Suprapubic skin (tissue), 4 donors: ENCODE data around the gene MZB1. TPM values are rescaled to one million over a fixed set of nuclear protein-coding genes. Genes with fewer than 3 reads are reported as not detected.

Source experiments
- DNase-seq, 2 donors: peaks; one replicate each; pipeline ENCODE4 v3.0.0-alpha.2; 2019; ENCODE audit warnings: low spot score in 2 of 2
- H3K27ac ChIP-seq: fragments of 200-600 bp; sonication (generic); one replicate; pipeline ENCODE4 v1.5.1; 2019
- H3K27me3 ChIP-seq: fragments of 200-600 bp; sonication (generic); one replicate; pipeline ENCODE4 v1.5.1; 2019
- H3K36me3 ChIP-seq: fragments of 200-600 bp; sonication (generic); one replicate; pipeline ENCODE4 v1.5.1; 2019
- H3K4me1 ChIP-seq: fragments of 200-600 bp; sonication (generic); one replicate; pipeline ENCODE4 v1.5.1; 2019
- H3K4me3 ChIP-seq: fragments of 200-600 bp; sonication (generic); one replicate; pipeline ENCODE4 v1.5.1; 2019; ENCODE audit warnings: mild to moderate bottlenecking
- H3K9me3 ChIP-seq: fragments of 200-600 bp; sonication (generic); one replicate; pipeline ENCODE4 v1.5.1; 2019
- CTCF ChIP-seq, 2 donors: fragments of 200-600 bp in 1 of 2; fragments of 450-650 bp in 1 of 2; sonication (generic) in 1 of 2; IDR thresholded peaks; one replicate each; pipeline ENCODE4 v1.5.1; 2016 to 2019; ENCODE audit warnings: antibody characterized with exemption in 2 of 2, mild to moderate bottlenecking in 1 of 2, moderate library complexity in 1 of 2
- EP300 ChIP-seq: sonication (generic); formaldehyde crosslinking; IDR thresholded peaks from one replicate; pipeline ENCODE4 v1.6.1; 2017; ENCODE audit warnings: antibody characterized with exemption
- POLR2A ChIP-seq, 2 donors: fragments of 450-650 bp; IDR thresholded peaks; one replicate each; pipeline ENCODE4 v1.6.1; 2017; ENCODE audit warnings: antibody characterized with exemption in 2 of 2, mild to moderate bottlenecking in 2 of 2, moderate library complexity in 2 of 2
- POLR2AphosphoS5 ChIP-seq, 3 donors: sonication (generic); formaldehyde crosslinking; IDR thresholded peaks; one replicate each; pipeline ENCODE4 v1.6.1; 2017; ENCODE audit warnings: antibody characterized with exemption in 3 of 3
- WGBS: methylation state at CpG from one replicate; pipeline ENCODE4 v1.1.5; 2018; 5-methylcytosine and 5-hydroxymethylcytosine counted together
- total RNA-seq, 4 donors: library from RNA; depleted of rRNA; stranded (reverse); fragments of >200 nt; gene quantifications; one replicate each; pipeline ENCODE4 v1.1.0, GENCODE V29; 2016

The MZB1 gene
- total RNA-seq, 4 donors from 2014 or later = not detected

DNA sequence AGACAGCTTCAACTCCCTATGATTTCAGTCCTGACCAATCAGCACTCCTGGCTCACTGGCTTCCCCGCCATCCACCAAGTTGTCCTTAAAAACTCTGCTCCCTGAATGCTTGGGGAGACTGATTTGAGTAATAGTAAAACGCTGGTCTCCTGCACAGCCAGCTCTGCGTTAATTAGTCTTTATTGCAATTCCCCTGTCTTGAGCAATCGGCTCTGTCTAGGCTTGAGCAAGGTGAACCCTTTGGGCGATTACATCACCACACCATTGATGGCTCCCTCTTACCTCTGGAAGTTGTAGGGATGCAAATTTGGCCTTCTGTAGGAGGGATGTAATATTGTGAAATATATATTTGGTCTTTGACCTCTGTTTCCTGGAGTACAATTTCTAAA, 3.7 kb downstream of the MZB1 start:
- Histone ChIP-seq H3K36me3 (no peaks in the 10 kb centered on the region), H3K4me1 (peaks cover 42% of the 10 kb centered on the region), H3K9me3 (no peaks in the 10 kb centered on the region), H3K27me3 (no peaks in the 10 kb centered on the region), H3K4me3 (no peak overlapping the region), H3K27ac (peak overlapping the region; percentile 25)
- no peak for DNase-seq
- TF ChIP-seq EP300 = no peak
- no peak for TF ChIP-seq POLR2AphosphoS5 (IDR thresholded peaks at IDR 0.05)
- no peak for TF ChIP-seq POLR2A (IDR thresholded peaks at IDR 0.05)
- TF ChIP-seq CTCF (IDR thresholded peaks at IDR 0.05) = no peak
- WGBS = 61% methylated on average over 5 of the region's 5 CpGs

DNA sequence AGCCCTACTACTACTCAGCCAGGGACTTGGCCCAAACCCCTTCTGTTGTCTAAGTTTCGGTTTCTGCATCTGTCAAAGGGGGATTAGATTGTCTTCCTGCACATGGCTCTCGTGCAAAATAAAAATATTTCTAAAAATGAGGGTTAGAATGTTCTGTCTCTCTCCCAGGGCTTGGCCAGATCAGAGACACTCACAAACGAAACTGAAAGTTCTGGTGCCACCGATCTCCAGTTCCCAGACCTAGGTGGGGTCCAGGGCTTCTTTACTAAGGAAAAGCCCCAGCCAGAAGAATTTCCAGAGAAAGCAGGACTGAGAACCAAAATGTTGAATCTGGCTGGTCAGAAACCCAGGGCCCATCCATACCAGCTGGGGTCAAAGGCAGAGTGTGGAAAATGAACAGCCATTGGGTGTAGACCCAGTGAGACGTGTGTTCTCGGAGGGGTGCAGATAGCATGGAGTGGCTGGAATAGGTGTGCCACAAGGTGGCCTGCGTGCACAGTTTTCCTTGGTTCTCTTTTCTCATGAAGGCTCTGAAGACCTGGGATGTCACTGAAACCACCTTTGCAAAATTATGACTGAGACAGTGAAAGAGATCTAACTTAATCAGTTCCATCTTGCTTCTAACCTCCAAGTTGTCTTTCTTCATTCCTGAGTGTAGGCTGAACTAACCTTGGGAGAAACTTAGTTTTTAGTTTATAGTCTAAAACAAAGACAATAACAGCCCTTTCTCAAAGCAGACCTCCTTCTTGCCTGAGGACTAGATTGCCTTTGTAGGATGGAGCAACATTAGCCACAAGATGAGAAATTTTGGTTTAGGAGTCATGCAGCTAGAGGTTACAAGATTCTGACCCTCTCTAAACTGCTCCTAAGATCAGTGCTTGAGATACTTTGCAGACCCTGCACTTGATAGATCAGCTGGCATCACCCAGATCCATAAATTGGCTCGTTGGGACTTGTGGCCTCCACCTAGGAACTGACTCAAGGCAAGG, 4.4 kb downstream of the MZB1 start:
- H3K4me1 ChIP-seq = peaks cover 42% of the 10 kb centered on the region
- no peak for DNase-seq
- H3K9me3 ChIP-seq = no peaks in the 10 kb centered on the region
- no peaks in the 10 kb centered on the region for H3K27me3 ChIP-seq
- peak overlapping the region; percentile 70 for H3K27ac ChIP-seq
- WGBS = 36% methylated on average over 8 of the region's 8 CpGs
- H3K4me3 ChIP-seq = peak overlapping the region; percentile 31
- no peak for TF ChIP-seq POLR2A (IDR thresholded peaks at IDR 0.05)
- no peak for TF ChIP-seq POLR2AphosphoS5 (IDR thresholded peaks at IDR 0.05)
- no peak for TF ChIP-seq EP300
- H3K36me3 ChIP-seq = no peaks in the 10 kb centered on the region

- peaks cover 42% of the 10 kb centered on the region for H3K4me1 ChIP-seq
- no peak for DNase-seq
- H3K27me3 ChIP-seq = no peaks in the 10 kb centered on the region
- H3K27ac ChIP-seq = peak overlapping the region; percentile 70
- no peaks in the 10 kb centered on the region for H3K36me3 ChIP-seq
- no peak for TF ChIP-seq EP300
- no peak for TF ChIP-seq POLR2A (IDR thresholded peaks at IDR 0.05)
- TF ChIP-seq POLR2AphosphoS5 (IDR thresholded peaks at IDR 0.05) = no peak
- TF ChIP-seq CTCF (IDR thresholded peaks at IDR 0.05) = no peak
- 43% methylated on average over 8 of the region's 9 CpGs for WGBS
- no peaks in the 10 kb centered on the region for H3K9me3 ChIP-seq
- H3K4me3 ChIP-seq = peak overlapping the region; percentile 31
These were observed 5.1 kb downstream of the MZB1 start for GRCh38 chr5:139384591-139385051.

DNA sequence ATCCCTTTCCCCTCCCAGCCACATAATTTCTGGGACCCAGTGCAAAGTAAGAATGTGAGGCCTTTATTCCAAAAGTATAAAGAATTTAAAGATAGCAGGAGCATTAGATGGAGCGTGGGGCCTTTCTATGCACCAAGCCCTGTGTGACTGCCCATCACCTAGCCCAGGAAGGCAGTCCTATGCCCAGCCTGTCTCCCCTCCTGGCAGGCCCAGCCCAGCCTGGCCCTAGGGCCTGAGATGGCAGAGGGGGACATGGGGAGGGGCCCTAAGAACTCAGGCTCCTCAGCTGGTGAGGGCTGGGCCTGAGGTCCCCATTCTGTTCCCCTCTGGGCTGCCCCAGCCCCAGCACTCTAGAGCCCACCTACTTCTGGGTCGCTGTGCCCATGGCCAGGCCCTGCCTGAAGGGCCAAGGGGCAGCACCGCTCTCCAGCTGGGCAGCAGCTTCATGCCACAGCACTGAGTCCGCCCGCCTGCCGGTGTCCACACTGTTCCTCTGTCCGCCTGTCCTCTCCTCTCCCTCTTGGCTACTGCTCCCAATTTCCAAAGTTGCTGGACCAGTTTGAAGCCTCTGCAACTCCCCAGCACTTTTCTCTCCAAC, 5.6 kb downstream of the MZB1 start:
- peak in 1 of 2 donors; percentile 76 for DNase-seq
- peaks cover 43% of the 10 kb centered on the region for H3K4me1 ChIP-seq
- no peaks in the 10 kb centered on the region for H3K36me3 ChIP-seq
- H3K27me3 ChIP-seq = no peaks in the 10 kb centered on the region
- WGBS = 61% methylated on average over 7 of the region's 7 CpGs
- peak overlapping the region; percentile 70 for H3K27ac ChIP-seq
- TF ChIP-seq CTCF (IDR thresholded peaks at IDR 0.05) (no peak), POLR2A (IDR thresholded peaks at IDR 0.05) (no peak), EP300 (no peak), POLR2AphosphoS5 (IDR thresholded peaks at IDR 0.05) (no peak)
- no peak overlapping the region for H3K4me3 ChIP-seq
- H3K9me3 ChIP-seq = no peaks in the 10 kb centered on the region

DNA sequence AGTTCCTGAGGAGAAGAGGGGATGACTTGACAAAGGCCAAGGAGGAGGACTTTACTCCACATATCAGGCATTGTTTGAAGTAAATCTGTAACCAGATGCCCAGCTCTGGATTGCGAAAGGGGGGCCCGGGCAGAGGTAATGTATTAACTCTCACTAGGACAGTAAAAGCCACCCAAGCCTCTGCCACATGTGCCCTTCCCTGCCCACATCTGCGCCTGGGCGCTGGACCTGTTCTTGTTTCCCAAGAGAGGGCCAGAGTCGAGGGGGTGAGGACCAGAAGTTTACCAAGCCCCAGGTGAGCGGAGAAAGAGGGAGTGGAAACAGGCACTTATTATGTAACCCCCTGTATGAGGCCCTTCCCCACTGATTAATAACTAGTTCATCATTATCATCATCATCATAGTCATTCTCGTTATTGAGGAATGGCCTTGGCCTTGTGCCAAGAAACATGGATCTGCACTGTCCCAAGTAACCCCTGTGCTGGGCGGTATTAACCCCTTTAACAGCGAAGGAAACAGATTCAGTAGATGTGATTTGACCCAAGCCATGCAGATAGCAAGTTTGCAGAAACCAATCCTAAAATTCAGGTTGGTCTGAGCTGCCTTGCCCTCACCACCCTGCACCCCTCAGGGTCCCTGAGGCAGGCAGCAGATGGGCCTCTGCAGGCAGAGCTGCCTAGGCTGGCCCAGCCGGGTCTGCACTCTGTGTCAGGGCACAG, 6.3 kb downstream of the MZB1 start, which contains the start of gene SLC23A1:
SLC23A1 (minus strand) TSS at position 23 of the 718 bp plus-strand sequence. CDS start 44 bp downstream, outside the sequence.
- TF ChIP-seq POLR2A (IDR thresholded peaks at IDR 0.05) = no peak
- TF ChIP-seq EP300 = no peak
- no peak for TF ChIP-seq POLR2AphosphoS5 (IDR thresholded peaks at IDR 0.05)
- TF ChIP-seq CTCF (IDR thresholded peaks at IDR 0.05) = no peak
- no peak within 1 kb of the TSS for H3K4me3 ChIP-seq
- H3K27me3 ChIP-seq = no peaks in the 10 kb centered on the region
- peaks cover 46% of the 10 kb centered on the region for H3K4me1 ChIP-seq
- WGBS = 59% methylated on average over 10 of the region's 10 CpGs
- peak; percentile 40 to 76 for DNase-seq
- H3K9me3 ChIP-seq = no peaks in the 10 kb centered on the region
- H3K36me3 ChIP-seq = no peaks in the 10 kb centered on the region
- H3K27ac ChIP-seq = peak within 1 kb of the TSS; percentile 70
